Measurements from ENCODE around the gene SF3B5.

DNA sequence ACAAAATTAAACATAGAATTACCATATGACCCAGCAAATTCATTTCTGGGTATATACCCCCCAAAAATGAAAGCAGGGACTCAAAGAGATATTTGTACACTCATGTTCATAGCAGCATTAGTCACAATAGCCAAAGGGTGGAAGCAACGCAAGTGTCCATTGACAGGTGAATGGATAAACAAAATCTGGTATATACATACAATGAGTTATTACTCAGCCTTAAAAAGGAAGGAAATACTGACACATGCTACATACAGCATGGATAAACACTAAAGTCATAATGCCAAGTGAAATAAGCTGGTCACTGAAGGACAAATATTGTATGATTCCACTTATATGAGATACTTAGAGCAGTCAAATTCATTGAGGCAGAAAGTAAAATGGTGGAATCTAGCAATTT, 49.6 kb upstream of the SF3B5 start:
- TF ChIP-seq, protein P1, sequence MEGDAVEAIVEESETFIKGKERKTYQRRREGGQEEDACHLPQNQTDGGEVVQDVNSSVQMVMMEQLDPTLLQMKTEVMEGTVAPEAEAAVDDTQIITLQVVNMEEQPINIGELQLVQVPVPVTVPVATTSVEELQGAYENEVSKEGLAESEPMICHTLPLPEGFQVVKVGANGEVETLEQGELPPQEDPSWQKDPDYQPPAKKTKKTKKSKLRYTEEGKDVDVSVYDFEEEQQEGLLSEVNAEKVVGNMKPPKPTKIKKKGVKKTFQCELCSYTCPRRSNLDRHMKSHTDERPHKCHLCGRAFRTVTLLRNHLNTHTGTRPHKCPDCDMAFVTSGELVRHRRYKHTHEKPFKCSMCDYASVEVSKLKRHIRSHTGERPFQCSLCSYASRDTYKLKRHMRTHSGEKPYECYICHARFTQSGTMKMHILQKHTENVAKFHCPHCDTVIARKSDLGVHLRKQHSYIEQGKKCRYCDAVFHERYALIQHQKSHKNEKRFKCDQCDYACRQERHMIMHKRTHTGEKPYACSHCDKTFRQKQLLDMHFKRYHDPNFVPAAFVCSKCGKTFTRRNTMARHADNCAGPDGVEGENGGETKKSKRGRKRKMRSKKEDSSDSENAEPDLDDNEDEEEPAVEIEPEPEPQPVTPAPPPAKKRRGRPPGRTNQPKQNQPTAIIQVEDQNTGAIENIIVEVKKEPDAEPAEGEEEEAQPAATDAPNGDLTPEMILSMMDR (conservative IDR thresholded peaks at IDR 0.05; ENCODE audit: low read depth in 2 of 2), result no peak
- TF ChIP-seq POLR2AphosphoS5 (IDR thresholded peaks at IDR 0.05; ENCODE audit: low read depth), result no peak
- TF ChIP-seq, protein P2, sequence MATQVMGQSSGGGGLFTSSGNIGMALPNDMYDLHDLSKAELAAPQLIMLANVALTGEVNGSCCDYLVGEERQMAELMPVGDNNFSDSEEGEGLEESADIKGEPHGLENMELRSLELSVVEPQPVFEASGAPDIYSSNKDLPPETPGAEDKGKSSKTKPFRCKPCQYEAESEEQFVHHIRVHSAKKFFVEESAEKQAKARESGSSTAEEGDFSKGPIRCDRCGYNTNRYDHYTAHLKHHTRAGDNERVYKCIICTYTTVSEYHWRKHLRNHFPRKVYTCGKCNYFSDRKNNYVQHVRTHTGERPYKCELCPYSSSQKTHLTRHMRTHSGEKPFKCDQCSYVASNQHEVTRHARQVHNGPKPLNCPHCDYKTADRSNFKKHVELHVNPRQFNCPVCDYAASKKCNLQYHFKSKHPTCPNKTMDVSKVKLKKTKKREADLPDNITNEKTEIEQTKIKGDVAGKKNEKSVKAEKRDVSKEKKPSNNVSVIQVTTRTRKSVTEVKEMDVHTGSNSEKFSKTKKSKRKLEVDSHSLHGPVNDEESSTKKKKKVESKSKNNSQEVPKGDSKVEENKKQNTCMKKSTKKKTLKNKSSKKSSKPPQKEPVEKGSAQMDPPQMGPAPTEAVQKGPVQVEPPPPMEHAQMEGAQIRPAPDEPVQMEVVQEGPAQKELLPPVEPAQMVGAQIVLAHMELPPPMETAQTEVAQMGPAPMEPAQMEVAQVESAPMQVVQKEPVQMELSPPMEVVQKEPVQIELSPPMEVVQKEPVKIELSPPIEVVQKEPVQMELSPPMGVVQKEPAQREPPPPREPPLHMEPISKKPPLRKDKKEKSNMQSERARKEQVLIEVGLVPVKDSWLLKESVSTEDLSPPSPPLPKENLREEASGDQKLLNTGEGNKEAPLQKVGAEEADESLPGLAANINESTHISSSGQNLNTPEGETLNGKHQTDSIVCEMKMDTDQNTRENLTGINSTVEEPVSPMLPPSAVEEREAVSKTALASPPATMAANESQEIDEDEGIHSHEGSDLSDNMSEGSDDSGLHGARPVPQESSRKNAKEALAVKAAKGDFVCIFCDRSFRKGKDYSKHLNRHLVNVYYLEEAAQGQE (IDR thresholded peaks at IDR 0.05; ENCODE audit: unreplicated experiment), result no peak
- no peak for TF ChIP-seq EZH2 (IDR thresholded peaks at IDR 0.05; ENCODE audit: low read depth, unreplicated experiment)
- no peak for TF ChIP-seq EZH2phosphoT487 (IDR thresholded peaks at IDR 0.05; ENCODE audit: unreplicated experiment)
- TF ChIP-seq JUNB (IDR thresholded peaks at IDR 0.05; ENCODE audit: unreplicated experiment), result no peak
- TF ChIP-seq CREB1 (CRISPR knock-in tag; IDR thresholded peaks at IDR 0.05; ENCODE audit: low read depth), result no peak
- TF ChIP-seq, protein P3, sequence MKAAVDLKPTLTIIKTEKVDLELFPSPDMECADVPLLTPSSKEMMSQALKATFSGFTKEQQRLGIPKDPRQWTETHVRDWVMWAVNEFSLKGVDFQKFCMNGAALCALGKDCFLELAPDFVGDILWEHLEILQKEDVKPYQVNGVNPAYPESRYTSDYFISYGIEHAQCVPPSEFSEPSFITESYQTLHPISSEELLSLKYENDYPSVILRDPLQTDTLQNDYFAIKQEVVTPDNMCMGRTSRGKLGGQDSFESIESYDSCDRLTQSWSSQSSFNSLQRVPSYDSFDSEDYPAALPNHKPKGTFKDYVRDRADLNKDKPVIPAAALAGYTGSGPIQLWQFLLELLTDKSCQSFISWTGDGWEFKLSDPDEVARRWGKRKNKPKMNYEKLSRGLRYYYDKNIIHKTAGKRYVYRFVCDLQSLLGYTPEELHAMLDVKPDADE (IDR thresholded peaks at IDR 0.05), result no peak
- TF ChIP-seq ZNF114 (CRISPR knock-in tag; IDR thresholded peaks at IDR 0.05), result no peak
- TF ChIP-seq NANOG (IDR thresholded peaks at IDR 0.05; ENCODE audit: borderline replicate concordance), result no peak
- TF ChIP-seq ZNF331 (CRISPR knock-in tag; IDR thresholded peaks at IDR 0.05; ENCODE audit: low read depth), result no peak

Data from GM23338 (cell line).